Measurements from ENCODE around the gene ACAP3. TPM values are rescaled to one million over a fixed set of nuclear protein-coding genes. Genes with fewer than 3 reads are reported as not detected.

The ACAP3 gene
- total RNA-seq: 50.6 TPM
- long read RNA-seq, partial matches to known transcripts: 47 of 93 reads
- long read RNA-seq, other reads (novel, unspliced or antisense): 43 of 93 reads

- Histone ChIP-seq H3K27ac (peak within 1 kb of the TSS; percentile 93), H3K27me3 (ENCODE audit: low read depth) (no peaks in the 10 kb centered on the region), H3K4me3 (peak within 1 kb of the TSS; percentile 93), H3K36me3 (peaks cover 37% of the 10 kb centered on the region), H3K9me3 (no peaks in the 10 kb centered on the region), H3K4me1 (peaks cover 46% of the 10 kb centered on the region)
- ATAC-seq (peak; percentile 87 to 91), DNase-seq (peak; percentile 93)
- TF ChIP-seq CTCF (IDR thresholded peaks at IDR 0.05): peak; percentile 16
- intact Hi-C loops (cut with DNase I): no loop called here
Observed at GRCh38 chr1:1307923-1308755, at the start of gene ACAP3, which contains the start of gene PUSL1. ACAP3 (minus strand) TSS chr1:1307930; CDS start chr1:1307815, 115 bp downstream. PUSL1 (plus strand) TSS chr1:1308597; CDS start chr1:1308644, 47 bp downstream.

- H3K4me1 ChIP-seq: peaks cover 56% of the 10 kb centered on the region
- intact Hi-C loops (cut with DNase I): no loop called here
- DNase-seq: no peak
Observed at GRCh38 chr1:1356796-1357401, 49.2 kb upstream of the ACAP3 start.

GRCh38 chr1:1356166-1356795 is 48.6 kb upstream of the ACAP3 start:
- ATAC-seq (no peak), DNase-seq (no peak)
- peaks cover 8% of the 10 kb centered on the region for H3K36me3 ChIP-seq
- peak overlapping the region; percentile 60 for H3K4me3 ChIP-seq
- intact Hi-C loops (cut with DNase I): no loop called here
- peaks cover 61% of the 10 kb centered on the region for H3K4me1 ChIP-seq
- H3K9me3 ChIP-seq: no peaks in the 10 kb centered on the region
- H3K27ac ChIP-seq: no peak overlapping the region
- no peak for TF ChIP-seq CTCF (IDR thresholded peaks at IDR 0.05)
- peaks cover 59% of the 10 kb centered on the region for H3K27me3 ChIP-seq (ENCODE audit: low read depth)

More at GRCh38 chr1:1356796-1357401, 49.2 kb upstream of the ACAP3 start:
- H3K27ac ChIP-seq: peak overlapping the region; percentile 46
- no peak for TF ChIP-seq CTCF (IDR thresholded peaks at IDR 0.05)
- peaks cover 59% of the 10 kb centered on the region for H3K27me3 ChIP-seq (ENCODE audit: low read depth)
- peak overlapping the region; percentile 60 for H3K4me3 ChIP-seq
- H3K36me3 ChIP-seq: peaks cover 8% of the 10 kb centered on the region
- ATAC-seq: peak; percentile 3 to 37
- no peaks in the 10 kb centered on the region for H3K9me3 ChIP-seq

- peaks cover 53% of the 10 kb centered on the region for H3K4me1 ChIP-seq
- no peak overlapping the region for H3K27ac ChIP-seq
- H3K27me3 ChIP-seq (ENCODE audit: low read depth): peaks cover 59% of the 10 kb centered on the region
- H3K9me3 ChIP-seq: no peaks in the 10 kb centered on the region
- no peak for TF ChIP-seq CTCF (IDR thresholded peaks at IDR 0.05)
- H3K36me3 ChIP-seq: peaks cover 8% of the 10 kb centered on the region
- peak; percentile 11 to 32 for ATAC-seq
- peak overlapping the region; percentile 39 for H3K4me3 ChIP-seq
- DNase-seq: no peak
- intact Hi-C loops (cut with DNase I): no loop called here
Observed at GRCh38 chr1:1355416-1355815, 47.7 kb upstream of the ACAP3 start.

Data from lower lobe of right lung (tissue), 2 donors.